GM19035 (cell line): Measurements from ENCODE around the gene DUSP5.
A peak's percentile ranks its signal among the peaks of the same experiment; 100 is the strongest.
"Not testable (repeated sequence)": the region's sequence is repeated elsewhere in the genome, so short reads cannot be mapped to it uniquely, and the experiment has no call there.

Experiments used
- ATAC-seq: cut with Tn5 transposase; IDR thresholded peaks from one replicate; pipeline ENCODE4 v1.9.1; 2021; ENCODE audit not compliant: unreplicated experiment

Gene DUSP5

DNA sequence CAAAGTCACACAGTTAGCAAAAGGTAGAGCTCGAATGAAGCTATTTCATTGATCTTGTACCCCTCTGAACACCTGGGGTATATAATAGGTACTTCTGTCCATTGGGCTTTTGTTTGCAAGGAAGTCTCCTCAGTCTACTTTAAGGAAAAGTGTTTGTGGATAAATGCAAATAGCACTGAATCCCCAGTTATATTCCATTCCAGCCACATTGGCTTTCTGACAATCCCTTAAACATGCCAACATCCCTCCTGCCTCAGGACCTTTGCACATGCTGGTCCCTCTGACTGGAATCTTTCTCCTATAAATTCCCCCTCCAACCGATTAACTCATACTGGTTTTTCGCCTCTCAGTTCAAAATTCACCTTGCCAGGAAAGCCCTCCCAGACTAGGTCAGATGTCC is 17.1 kb downstream of the DUSP5 start:
- ATAC-seq = no peak

- ATAC-seq = no peak
These were observed 19.2 kb downstream of the DUSP5 start for GRCh38 chr10:110516815-110517492.

- ATAC-seq = no peak
These were observed 24.8 kb downstream of the DUSP5 start for GRCh38 chr10:110522365-110522988.

DNA sequence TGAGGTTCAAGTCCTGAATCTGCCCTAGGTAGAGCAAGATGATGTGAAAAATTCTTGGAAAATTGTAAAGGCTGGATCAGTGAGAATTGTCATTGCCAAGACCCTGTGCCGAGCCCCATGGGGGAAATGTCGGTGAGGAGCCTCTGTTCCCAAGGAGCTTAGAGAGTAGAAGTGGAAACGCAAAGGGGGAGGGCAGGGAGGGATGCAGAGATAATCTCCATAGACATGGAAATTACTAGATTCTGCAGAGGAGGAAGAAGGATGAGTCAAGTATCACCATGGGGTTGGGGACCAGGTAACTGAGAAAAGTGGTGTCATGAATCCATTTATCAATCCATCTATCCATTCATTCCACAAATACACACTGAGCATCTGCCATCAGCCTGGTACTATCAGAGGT is 26.0 kb downstream of the DUSP5 start:
- no peak for ATAC-seq

DNA sequence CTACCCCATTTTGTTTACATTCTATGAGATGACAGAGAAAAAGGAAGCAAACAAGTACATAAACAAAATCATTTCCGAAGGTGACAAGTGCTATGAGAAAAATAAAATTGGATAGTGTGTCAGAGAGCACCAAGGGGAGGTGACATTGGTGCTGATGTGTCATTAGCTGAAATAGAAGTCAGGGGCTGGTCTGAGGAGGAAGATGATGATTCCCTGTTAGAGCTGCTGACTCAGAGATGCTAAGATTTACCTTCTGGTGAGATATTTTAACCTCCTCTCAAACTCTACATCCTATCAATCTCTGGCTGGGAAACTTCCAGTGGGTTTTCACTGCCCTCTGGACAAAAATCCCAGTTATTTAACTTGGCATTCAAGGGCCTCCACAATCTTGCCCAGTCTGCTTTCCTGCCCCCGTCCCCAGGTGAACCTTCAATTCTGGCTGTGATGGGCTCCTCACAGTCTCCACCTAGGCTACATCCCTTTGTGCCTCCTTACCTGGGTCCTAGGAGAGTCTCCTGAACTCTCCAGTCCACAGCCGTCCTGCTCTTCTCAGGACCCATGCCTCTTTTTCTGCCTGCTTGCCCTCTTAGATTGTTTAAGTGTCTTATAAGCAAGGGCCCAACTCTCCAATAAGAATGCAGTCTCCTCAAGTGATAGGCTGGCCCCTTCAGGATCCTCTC is 26.6 kb downstream of the DUSP5 start:
- no peak for ATAC-seq

DNA sequence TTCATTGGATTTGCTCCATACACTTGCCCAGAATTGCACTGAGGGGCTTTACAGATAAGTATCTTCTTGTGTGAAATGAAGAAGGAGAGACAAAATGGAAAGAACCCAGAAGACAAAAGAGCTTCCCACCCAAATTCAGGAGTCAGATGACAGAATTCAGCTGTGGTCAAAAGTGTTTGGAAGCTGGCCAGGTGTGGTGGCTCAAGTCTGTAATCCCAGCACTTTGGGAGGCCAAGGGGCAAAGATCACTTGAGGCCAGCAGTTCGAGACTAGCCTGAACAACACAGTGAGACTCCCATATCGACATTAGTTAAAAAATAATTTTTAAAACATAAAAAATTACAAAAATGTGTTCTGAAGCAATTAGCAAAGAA is 27.1 kb downstream of the DUSP5 start:
- no peak for ATAC-seq

DNA sequence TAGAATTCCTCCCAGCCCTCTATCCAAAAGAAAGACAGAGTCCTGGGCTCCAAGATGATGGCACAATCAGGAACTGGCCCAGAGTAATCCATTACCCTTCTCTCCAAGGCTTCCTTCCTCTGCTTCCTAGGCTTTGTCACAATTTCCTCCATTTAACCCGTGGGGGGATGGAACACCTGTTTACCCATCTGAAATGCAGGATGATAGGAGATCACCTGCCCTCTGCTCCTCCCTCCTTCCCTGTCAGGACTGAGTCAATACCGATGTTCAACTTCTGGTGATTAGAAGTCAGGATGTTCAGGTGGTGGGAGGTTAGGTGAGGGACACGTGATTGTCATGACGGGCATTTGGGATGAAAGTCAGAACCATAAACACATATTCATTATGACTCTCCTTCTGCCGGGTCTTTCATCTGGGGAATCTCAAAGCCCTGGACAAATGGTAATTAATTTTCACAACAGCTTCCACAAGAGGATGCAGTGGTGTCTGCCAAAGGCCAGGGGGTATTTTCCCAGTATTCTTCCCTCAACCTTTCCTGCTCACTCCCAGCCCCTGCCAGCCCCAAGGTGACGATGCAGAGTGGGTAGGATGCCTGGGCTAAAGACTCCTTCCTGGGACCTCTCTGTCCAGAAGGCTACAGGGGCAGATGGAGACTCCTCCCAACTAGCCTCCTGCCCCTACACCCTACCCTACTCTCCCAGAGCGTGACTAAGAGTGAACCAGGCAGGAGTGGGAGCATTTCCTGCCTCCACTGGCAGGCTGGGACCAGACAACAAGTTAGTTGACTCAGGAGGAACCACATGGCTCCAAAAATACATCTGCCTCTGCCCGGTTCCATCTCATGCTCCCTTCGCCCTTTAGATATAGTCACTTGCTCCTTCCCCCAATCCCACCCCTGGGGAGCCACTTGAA is 27.9 kb downstream of the DUSP5 start:
- no peak for ATAC-seq

GRCh38 chr10:110527731-110528171 is 30.0 kb downstream of the DUSP5 start:
- no peak for ATAC-seq

- ATAC-seq = peak; percentile 14
These were observed 30.7 kb downstream of the DUSP5 start for GRCh38 chr10:110528224-110528996.

DNA sequence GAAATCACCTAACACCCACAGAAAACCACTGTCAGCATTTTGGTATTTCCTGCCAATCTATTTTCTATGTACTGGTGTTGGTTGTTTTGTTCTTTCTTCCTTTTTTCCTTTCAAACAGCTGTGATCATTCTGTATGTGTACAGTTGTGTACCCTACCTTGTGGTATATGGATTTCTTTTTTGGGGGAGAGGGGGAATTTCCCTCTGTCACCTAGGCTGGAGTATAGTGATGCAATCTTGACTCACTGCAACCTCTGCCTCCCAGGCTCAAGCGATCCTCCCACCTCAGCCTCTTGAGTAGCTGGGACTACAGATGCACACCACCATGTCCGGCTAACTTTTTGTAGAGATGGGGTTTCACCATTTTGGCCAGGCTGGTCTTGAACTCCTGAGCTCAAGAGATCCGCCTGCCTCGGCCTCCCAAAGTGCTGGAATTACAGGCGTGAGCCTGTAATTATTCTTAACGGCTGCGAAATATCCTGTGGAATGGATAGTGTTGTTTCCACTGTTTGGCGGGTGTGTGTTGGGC is 31.4 kb downstream of the DUSP5 start:
- ATAC-seq = peak; percentile 77

- no peak for ATAC-seq
These were observed 31.9 kb downstream of the DUSP5 start for GRCh38 chr10:110529596-110530011.

DNA sequence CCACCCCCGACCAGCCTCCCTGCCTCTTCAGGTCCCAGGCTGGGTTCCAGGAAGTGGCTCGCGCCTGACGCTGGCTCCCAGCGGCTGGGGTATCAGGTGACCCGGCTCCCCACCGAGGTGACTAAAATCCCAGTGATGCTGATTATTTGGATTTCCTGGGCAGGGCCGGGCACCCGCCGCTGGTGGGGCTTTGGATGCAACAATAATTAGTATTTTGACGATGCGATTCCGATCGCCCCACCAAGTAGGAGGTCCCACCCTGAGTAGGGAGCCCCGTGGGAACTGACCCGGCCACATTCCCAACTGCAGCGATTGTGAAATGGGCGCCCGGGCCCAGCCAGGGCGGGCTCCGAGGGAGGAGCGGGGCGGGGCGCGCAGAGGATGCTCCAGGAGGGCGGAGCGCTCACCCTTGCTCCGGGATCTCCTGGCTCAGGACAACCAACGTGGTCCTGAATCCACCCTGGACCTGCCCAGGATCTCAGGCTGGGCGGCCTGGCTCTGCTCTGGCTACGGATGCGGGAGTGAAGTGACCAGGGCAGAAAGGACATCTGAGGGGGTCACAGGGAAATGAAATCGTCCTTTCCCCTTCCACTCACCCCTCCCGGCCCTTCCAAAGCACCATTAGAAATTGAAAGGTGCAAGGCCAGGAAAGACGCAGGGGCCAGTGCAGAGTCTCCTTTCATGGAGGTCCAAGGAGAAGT is 32.6 kb downstream of the DUSP5 start:
- ATAC-seq = no peak

GRCh38 chr10:110531687-110532086 is 34.0 kb downstream of the DUSP5 start:
- ATAC-seq = no peak

DNA sequence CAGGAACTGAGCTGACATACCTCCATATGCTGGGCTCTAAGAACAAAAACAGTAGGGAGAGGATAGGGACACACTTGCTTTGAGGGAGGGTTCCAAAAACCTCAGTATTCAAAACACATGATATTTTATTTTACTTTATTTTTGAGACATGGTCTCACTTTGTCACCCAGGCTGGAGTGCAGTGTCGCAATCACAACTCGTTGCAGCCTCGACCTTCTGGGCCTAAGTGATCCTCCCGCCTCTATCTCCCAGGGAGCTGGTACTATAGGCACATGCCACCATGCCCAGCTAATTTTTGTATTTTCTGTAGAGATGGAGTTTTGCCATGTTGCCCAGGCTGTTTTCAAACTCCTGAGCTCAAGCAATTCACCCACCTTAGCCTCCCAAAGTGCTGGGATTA is 34.9 kb downstream of the DUSP5 start:
- not testable (repeated sequence) for ATAC-seq

DNA sequence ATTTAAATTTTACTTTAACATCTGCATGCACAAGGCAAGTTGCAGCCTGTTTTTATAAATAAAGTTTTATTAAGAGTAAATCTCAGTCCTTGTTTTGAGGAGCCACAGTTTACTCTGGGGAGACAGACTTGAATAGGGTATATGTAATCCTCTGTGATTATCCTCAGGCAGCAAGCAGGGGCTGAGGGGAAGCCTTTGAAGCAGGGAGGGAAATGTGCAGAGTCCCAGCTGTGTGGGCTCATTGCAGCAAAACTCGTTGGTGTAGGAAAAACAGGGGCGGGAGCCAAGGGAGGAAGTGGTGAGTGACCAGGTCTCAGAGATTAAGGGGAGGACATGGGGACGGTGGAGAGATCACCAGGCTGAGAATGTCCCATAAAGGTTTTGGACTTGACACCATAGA is 35.4 kb downstream of the DUSP5 start:
- no peak for ATAC-seq

GRCh38 chr10:110534571-110534970 is 36.9 kb downstream of the DUSP5 start:
- no peak for ATAC-seq

DNA sequence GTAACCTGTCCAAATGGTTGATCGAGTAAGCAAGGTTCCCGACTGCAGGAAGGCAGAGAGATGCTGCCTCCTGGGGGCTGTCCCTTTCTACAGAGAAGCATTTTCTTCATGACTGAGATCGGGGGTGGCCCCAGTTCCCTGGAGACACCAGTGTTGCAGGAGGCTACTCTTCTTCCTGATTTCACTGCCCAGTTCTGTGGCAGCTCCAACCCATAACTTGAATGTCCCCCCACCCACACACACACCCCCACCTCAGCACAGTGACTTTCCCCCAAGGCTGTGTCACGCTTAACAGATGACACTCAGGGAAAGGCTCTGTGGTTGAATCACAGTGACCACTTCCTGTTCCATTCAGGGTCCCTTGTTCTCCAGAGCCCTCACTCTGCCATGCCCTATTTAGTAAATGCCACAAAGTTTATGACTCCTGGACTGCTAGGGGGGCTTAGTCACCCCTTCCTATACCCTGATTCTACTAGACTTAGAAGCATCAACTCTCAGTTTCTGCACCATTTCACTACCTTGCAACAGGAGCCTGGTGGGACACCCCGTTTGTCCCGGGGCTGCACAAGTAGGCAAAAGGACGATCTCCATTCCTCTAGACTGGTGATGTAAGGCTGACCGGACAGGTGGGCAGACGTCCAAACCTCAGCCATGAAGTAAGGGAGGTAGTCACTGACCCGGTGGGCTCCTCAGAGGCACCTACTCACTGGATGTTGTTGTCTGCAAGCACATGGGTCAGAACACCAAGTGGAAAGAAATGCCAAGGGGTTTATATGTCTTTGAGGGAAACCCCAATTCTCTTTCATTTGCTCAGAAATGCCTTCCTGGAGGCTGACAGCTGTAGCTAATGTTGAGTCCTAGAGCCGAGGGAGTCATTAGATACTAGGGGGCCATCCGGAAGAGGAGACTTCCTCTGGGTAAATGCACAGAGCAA is 38.5 kb downstream of the DUSP5 start:
- ATAC-seq = peak; percentile 82

- no peak for ATAC-seq
These were observed 41.4 kb downstream of the DUSP5 start for GRCh38 chr10:110539091-110539490.

DNA sequence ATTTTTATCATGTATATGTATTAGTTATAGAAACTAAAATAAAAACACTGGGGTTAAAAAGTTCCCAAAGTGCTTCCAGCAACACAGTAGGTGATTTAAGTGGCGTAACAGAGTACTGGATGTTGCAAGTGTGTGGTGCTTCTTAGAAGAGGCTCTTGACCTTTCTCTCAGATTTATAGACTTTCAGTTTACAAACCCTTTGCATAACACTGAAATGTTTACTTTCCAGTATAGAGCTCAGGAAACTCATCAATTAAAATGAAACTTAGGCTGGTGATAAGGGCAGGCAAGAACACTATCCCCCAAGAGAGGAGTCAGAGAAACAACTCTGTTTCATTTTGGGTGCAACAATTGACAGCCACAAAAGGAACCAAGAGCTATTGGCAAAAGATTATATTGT is 42.3 kb downstream of the DUSP5 start:
- ATAC-seq = no peak
